Fibroblast of the conjunctiva (primary cell): ENCODE data around the gene KRTAP3-2.
"Not testable (repeated sequence)": the region's sequence is repeated elsewhere in the genome, so short reads cannot be mapped to it uniquely, and the experiment has no call there.

Experiments used
- DNase-seq: peaks from one replicate; pipeline ENCODE4 v3.0.0-alpha.2; 2010; ENCODE audit warnings: low read depth

The KRTAP3-2 gene

GRCh38 chr17:40999563-40999962 is at the start of gene KRTAP3-2:
Gene KRTAP3-2, minus strand, starts transcription at chr17:40999906. Its CDS starts 53 bp downstream, at chr17:40999853.
- DNase-seq = not testable (repeated sequence)

- no peak for DNase-seq
Observed at GRCh38 chr17:41049110-41049509, 49.4 kb upstream of the KRTAP3-2 start.

- no peak for DNase-seq
Observed at GRCh38 chr17:41048441-41048840, 48.7 kb upstream of the KRTAP3-2 start.

GRCh38 chr17:41046735-41047465 is 47.2 kb upstream of the KRTAP3-2 start, which contains the start of gene KRTAP2-1:
Gene KRTAP2-1, minus strand, starts transcription at chr17:41047316. Its CDS starts 49 bp downstream, at chr17:41047267.
- not testable (repeated sequence) for DNase-seq

- DNase-seq = no peak
Observed at GRCh38 chr17:41042953-41043352, 43.2 kb upstream of the KRTAP3-2 start.

- DNase-seq = not testable (repeated sequence)
Observed at GRCh38 chr17:41040783-41041571, 41.3 kb upstream of the KRTAP3-2 start, which contains the start of gene KRTAP1-1. Gene KRTAP1-1, minus strand, starts transcription at chr17:41041450. Its CDS starts 53 bp downstream, at chr17:41041397.

- DNase-seq = no peak
Observed at GRCh38 chr17:41037853-41038350, 38.2 kb upstream of the KRTAP3-2 start.

GRCh38 chr17:41034346-41034935 is 34.7 kb upstream of the KRTAP3-2 start, which contains the start of gene KRTAP1-3:
Gene KRTAP1-3, minus strand, starts transcription at chr17:41034874. Its CDS starts 53 bp downstream, at chr17:41034821.
- not testable (repeated sequence) for DNase-seq

GRCh38 chr17:41029633-41030245 is 30.0 kb upstream of the KRTAP3-2 start, which contains the start of gene KRTAP1-4:
Gene KRTAP1-4, minus strand, starts transcription at chr17:41030195. Its CDS starts 117 bp downstream, at chr17:41030078.
- no peak for DNase-seq

GRCh38 chr17:41026715-41027471 is 27.2 kb upstream of the KRTAP3-2 start, which contains the start of gene KRTAP1-5:
Gene KRTAP1-5, minus strand, starts transcription at chr17:41027208. Its CDS starts 53 bp downstream, at chr17:41027155.
- peak; percentile 32 for DNase-seq

- no peak for DNase-seq
Observed at GRCh38 chr17:41024697-41025096, 25.0 kb upstream of the KRTAP3-2 start.

- no peak for DNase-seq
Observed at GRCh38 chr17:41020336-41020735, 20.6 kb upstream of the KRTAP3-2 start.

GRCh38 chr17:41019415-41019814 is 19.7 kb upstream of the KRTAP3-2 start:
- no peak for DNase-seq

GRCh38 chr17:41018541-41018940 is 18.8 kb upstream of the KRTAP3-2 start:
- DNase-seq = no peak

- DNase-seq = no peak
Observed at GRCh38 chr17:41016578-41017215, 17.0 kb upstream of the KRTAP3-2 start.

- no peak for DNase-seq
Observed at GRCh38 chr17:41015454-41015853, 15.7 kb upstream of the KRTAP3-2 start.

- DNase-seq = peak; percentile 50
Observed at GRCh38 chr17:41013606-41014005, 13.9 kb upstream of the KRTAP3-2 start.

GRCh38 chr17:41013181-41013580 is 13.5 kb upstream of the KRTAP3-2 start:
- no peak for DNase-seq

GRCh38 chr17:41012326-41013120 is 12.8 kb upstream of the KRTAP3-2 start:
- no peak for DNase-seq
